CD14-positive monocyte (primary cell): ENCODE measurements around the gene HEY2. TPM values are rescaled to one million over a fixed set of nuclear protein-coding genes. Genes with fewer than 3 reads are reported as not detected.

Experiments
- DNase-seq, 3 donors: peaks; one replicate each; pipeline ENCODE4 v3.0.0-alpha.2; 2011 to 2022
- H2AFZ ChIP-seq: 2 replicates; pipeline ENCODE4 v1.6.0; 2012; ENCODE audit warnings: mild to moderate bottlenecking, low read depth, low read length, inconsistent platforms; ENCODE audit not compliant: insufficient read depth, poor library complexity, severe bottlenecking
- H3K27ac ChIP-seq, 2 donors: 1 replicate in 1 of 2; 2 replicates in 1 of 2; pipeline ENCODE4 v1.5.1; 2012 to 2013; ENCODE audit warnings: low read length in 2 of 2, control low read depth in 1 of 2, inconsistent platforms in 1 of 2, low read depth in 1 of 2, mild to moderate bottlenecking in 1 of 2
- H3K27me3 ChIP-seq, 2 donors: one replicate each; pipeline versions ENCODE4 v1.6.0 to v1.6.1; 2011 to 2013; ENCODE audit warnings: low read length in 2 of 2; ENCODE audit not compliant: control insufficient read depth in 2 of 2, insufficient read depth in 2 of 2
- H3K36me3 ChIP-seq, 2 donors: replicated peaks in 1 of 2; 1 replicate in 1 of 2; 2 replicates in 1 of 2; pipeline versions ENCODE4 v1.5.1 to v1.6.1; 2012 to 2013; ENCODE audit warnings: low read length in 2 of 2, control low read depth in 1 of 2, inconsistent platforms in 1 of 2, mild to moderate bottlenecking in 1 of 2; ENCODE audit not compliant: insufficient read depth in 2 of 2, control insufficient read depth in 1 of 2
- H3K4me1 ChIP-seq, 2 donors: 1 replicate in 1 of 2; 2 replicates in 1 of 2; pipeline versions ENCODE4 v1.5.1 to v1.6.1; 2012 to 2013; ENCODE audit warnings: low read length in 2 of 2, control low read depth in 1 of 2, inconsistent platforms in 1 of 2, mild to moderate bottlenecking in 1 of 2, moderate library complexity in 1 of 2; ENCODE audit not compliant: insufficient read depth in 2 of 2, control insufficient read depth in 1 of 2
- H3K4me2 ChIP-seq: replicated peaks from 2 replicates; pipeline ENCODE3; 2012; ENCODE audit warnings: low read length, moderate library complexity, mild to moderate bottlenecking; ENCODE audit not compliant: poor library complexity, severe bottlenecking; ENCODE audit errors: extremely low read depth
- H3K4me3 ChIP-seq, 3 experiments: fragments of 200-600 bp in 1 of 3; sonication (generic) in 1 of 3; replicated peaks in 1 of 3; 1 replicate in 2 of 3; 2 replicates in 1 of 3; pipeline ENCODE4 v1.5.1; 2011 to 2013; ENCODE audit warnings: low read length in 3 of 3, mild to moderate bottlenecking in 3 of 3, control low read depth in 2 of 3, low read depth in 2 of 3, inconsistent platforms in 1 of 3, moderate library complexity in 1 of 3
- H3K79me2 ChIP-seq: 2 replicates; pipeline ENCODE4 v1.6.0; 2012; ENCODE audit warnings: mild to moderate bottlenecking, control low read depth, inconsistent platforms, low read length, moderate library complexity; ENCODE audit not compliant: insufficient read depth
- H3K9ac ChIP-seq: 2 replicates; pipeline ENCODE4 v1.6.0; 2017; ENCODE audit warnings: low read length, mild to moderate bottlenecking; ENCODE audit not compliant: insufficient read depth, poor library complexity, severe bottlenecking
- H3K9me3 ChIP-seq, 2 donors: replicated peaks in 1 of 2; 1 replicate in 1 of 2; 2 replicates in 1 of 2; pipeline versions ENCODE4 v1.5.1 to v1.6.1; 2012 to 2013; ENCODE audit warnings: low read length in 2 of 2, control low read depth in 1 of 2; ENCODE audit not compliant: control insufficient read depth in 1 of 2, insufficient read depth in 1 of 2
- H4K20me1 ChIP-seq: 2 replicates; pipeline ENCODE4 v1.6.0; 2012; ENCODE audit warnings: mild to moderate bottlenecking, low read length, control low read depth, moderate library complexity; ENCODE audit not compliant: insufficient read depth
- H3K27ac Mint-ChIP-seq, 7 donors: one replicate each; pipeline ENCODE4 v1.8.0; 2020; ENCODE audit warnings: mild to moderate bottlenecking in 7 of 7, mixed read lengths in 7 of 7, moderate library complexity in 6 of 7, inconsistent platforms in 2 of 7
- H3K27me3 Mint-ChIP-seq, 3 donors: one replicate each; pipeline ENCODE4 v1.8.0; 2021 to 2022; ENCODE audit warnings: low read depth in 3 of 3, mild to moderate bottlenecking in 3 of 3, mixed read lengths in 3 of 3, moderate library complexity in 3 of 3, inconsistent platforms in 1 of 3
- H3K36me3 Mint-ChIP-seq, 2 donors: one replicate each; pipeline ENCODE4 v1.8.0; 2020; ENCODE audit warnings: mixed read lengths in 2 of 2, inconsistent platforms in 1 of 2, mild to moderate bottlenecking in 1 of 2
- H3K4me1 Mint-ChIP-seq: one replicate; pipeline ENCODE4 v1.8.0; 2020; ENCODE audit warnings: mild to moderate bottlenecking, mixed read lengths
- H3K4me3 Mint-ChIP-seq, 2 donors: one replicate each; pipeline ENCODE4 v1.8.0; 2020; ENCODE audit warnings: mild to moderate bottlenecking in 2 of 2, mixed read lengths in 2 of 2, moderate library complexity in 1 of 2
- H3K9me3 Mint-ChIP-seq, 7 donors: one replicate each; pipeline ENCODE4 v1.8.0; 2020 to 2022; ENCODE audit warnings: mixed read lengths in 7 of 7, mild to moderate bottlenecking in 6 of 7, moderate library complexity in 6 of 7, inconsistent platforms in 2 of 7
- CTCF ChIP-seq: fragments of 200-600 bp; IDR thresholded peaks from one replicate; pipeline ENCODE4 v1.8.0; 2022; ENCODE audit warnings: antibody characterized with exemption, mild to moderate bottlenecking
- WGBS: methylation state at CpG from one replicate; pipeline ENCODE4 v1.1.5; 2013; ENCODE audit warnings: missing lambda C conversion rate; ENCODE audit not compliant: insufficient coverage; 5-methylcytosine and 5-hydroxymethylcytosine counted together
- intact Hi-C, 2 donors: fragments of 100-400 bp; cut with micrococcal nuclease; formaldehyde crosslinking; loops; one replicate each; pipeline versions ENCODE4 v1.15.0 to v1.15.1; 2023
- polyA plus RNA-seq, 3 donors: library from polyadenylated mRNA; depleted of rRNA in 1 of 3; unstranded in 2 of 3; stranded (reverse) in 1 of 3; fragments of 300-500 nt in 2 of 3; fragments of >200 nt in 1 of 3; fragmentation: Illumina TruSeq in 2 of 3; gene quantifications; 1 replicate in 2 of 3; 2 replicates in 1 of 3; pipeline ENCODE4 v1.2.3, GENCODE V29; 2012 to 2021

HEY2 gene
- polyA plus RNA-seq, 3 donors = not detected

GRCh38 chr6:125746019-125746414 lies 3.4 kb upstream of the HEY2 start:
- Histone ChIP-seq H3K4me1 (peaks cover 41% of the 10 kb centered on the region in 2 donors), H4K20me1 (no peaks in the 10 kb centered on the region), H3K9ac (no peak overlapping the region), H3K9me3 (peaks cover 6 to 15% of the 10 kb centered on the region in 2 donors), H3K4me3 (no peak overlapping the region), H3K27me3 (peaks cover 85 to 93% of the 10 kb centered on the region in 2 donors), H3K79me2 (no peaks in the 10 kb centered on the region), H3K36me3 (no peaks in the 10 kb centered on the region), H2AFZ (no peak overlapping the region), H3K4me2 (no peak overlapping the region), H3K27ac (no peak overlapping the region)
- Mint-ChIP-seq H3K9me3 (peaks cover 0 to 27% (median 21%) of the 10 kb centered on the region in 7 donors), H3K4me1 (peaks cover 40% of the 10 kb centered on the region), H3K27me3 (peaks cover 72 to 89% (median 80%) of the 10 kb centered on the region in 3 donors), H3K4me3 (peak overlapping the region in 1 of 2 donors; percentile 98), H3K27ac (no peak overlapping the region), H3K36me3 (peaks cover 10 to 19% of the 10 kb centered on the region in 2 donors)
- no peak for TF ChIP-seq CTCF
- intact Hi-C loops = no loop called here
- 95% methylated on average over 3 of the region's 5 CpGs for WGBS
- no peak for DNase-seq

- H3K9me3 ChIP-seq = peaks cover 6 to 15% of the 10 kb centered on the region in 2 donors
- peak overlapping the region in 1 of 7 donors; percentile 30 for H3K27ac Mint-ChIP-seq
- H3K9me3 Mint-ChIP-seq = peaks cover 0 to 27% (median 21%) of the 10 kb centered on the region in 7 donors
- H3K9ac ChIP-seq = peak overlapping the region; percentile 49
- H3K4me3 Mint-ChIP-seq = peak overlapping the region; percentile 92 to 98
- intact Hi-C loops = no loop called here
- DNase-seq = peak; percentile 27 to 52 (median 46)
- TF ChIP-seq CTCF = no peak
- H3K4me2 ChIP-seq = peak overlapping the region; percentile 91
- H3K36me3 ChIP-seq = no peaks in the 10 kb centered on the region
- H3K27me3 Mint-ChIP-seq = peaks cover 80 to 92% (median 88%) of the 10 kb centered on the region in 3 donors
- peaks cover 10 to 19% of the 10 kb centered on the region in 2 donors for H3K36me3 Mint-ChIP-seq
- no peaks in the 10 kb centered on the region for H4K20me1 ChIP-seq
- H3K27me3 ChIP-seq = peaks cover 92 to 94% of the 10 kb centered on the region in 2 donors
- no peak overlapping the region for H3K27ac ChIP-seq
- peak overlapping the region; percentile 90 for H2AFZ ChIP-seq
- H3K4me1 Mint-ChIP-seq = peaks cover 40% of the 10 kb centered on the region
- H3K79me2 ChIP-seq = no peaks in the 10 kb centered on the region
- WGBS = under 1% methylated on average over 23 of the region's 32 CpGs
- peak overlapping the region; percentile 34 to 78 (median 54) for H3K4me3 ChIP-seq
- peaks cover 41% of the 10 kb centered on the region in 2 donors for H3K4me1 ChIP-seq
These were observed 2.5 kb upstream of the HEY2 start for GRCh38 chr6:125746731-125747588.
